Measurements from ENCODE around the gene ZNF710. TPM values are rescaled to one million over a fixed set of nuclear protein-coding genes. Genes with fewer than 3 reads are reported as not detected.

The ZNF710 gene
- polyA plus RNA-seq, 1 experiment, result 2.0 TPM

GRCh38 chr15:90058775-90059174, 57.7 kb downstream of the ZNF710 start:
- Histone ChIP-seq H3K36me3 (ENCODE audit: control insufficient read depth, insufficient read depth, low read length) (no peaks in the 10 kb centered on the region; the same call in 1 of the 2 replicates), H3K4me3 (ENCODE audit: low read depth, low read length) (no peak overlapping the region), H3K27me3 (ENCODE audit: control insufficient read depth, insufficient read depth, low read length) (no peaks in the 10 kb centered on the region)
- ChIA-PET CTCF (no interaction called here), POLR2A (no interaction called here)
- DNase-seq (ENCODE audit: low read depth), result no peak
- no peak for TF ChIP-seq CTCF (IDR thresholded peaks at IDR 0.05; ENCODE audit: insufficient read depth, low read depth, low read length)

- ChIA-PET POLR2A (no interaction called here), CTCF (no interaction called here)
- no peak overlapping the region for H3K4me3 ChIP-seq (ENCODE audit: low read depth, low read length)
- no peak for DNase-seq (ENCODE audit: low read depth)
- no peaks in the 10 kb centered on the region; the same call in 1 of the 2 replicates for H3K36me3 ChIP-seq (ENCODE audit: control insufficient read depth, insufficient read depth, low read length)
- H3K27me3 ChIP-seq (ENCODE audit: control insufficient read depth, insufficient read depth, low read length), result no peaks in the 10 kb centered on the region
- TF ChIP-seq CTCF (IDR thresholded peaks at IDR 0.05; ENCODE audit: insufficient read depth, low read depth, low read length), result no peak
Measured at GRCh38 chr15:90059208-90059985, 58.3 kb downstream of the ZNF710 start.

GRCh38 chr15:90060797-90061196, 59.7 kb downstream of the ZNF710 start:
- H3K27me3 ChIP-seq (ENCODE audit: control insufficient read depth, insufficient read depth, low read length), result no peaks in the 10 kb centered on the region
- POLR2A ChIA-PET, result no interaction called here
- no peaks in the 10 kb centered on the region; the same call in 1 of the 2 replicates for H3K36me3 ChIP-seq (ENCODE audit: control insufficient read depth, insufficient read depth, low read length)
- no peak for DNase-seq (ENCODE audit: low read depth)
- no peak overlapping the region for H3K4me3 ChIP-seq (ENCODE audit: low read depth, low read length)
- no peak for TF ChIP-seq CTCF (IDR thresholded peaks at IDR 0.05; ENCODE audit: insufficient read depth, low read depth, low read length)
- CTCF ChIA-PET, result interaction anchor here (1.1 to 1.2 kb wide), 2 partner anchors 155 to 186 kb away, joined by 3 to 4 read pairs; no protein-coding TSS in a partner anchor

- ChIA-PET CTCF (interaction anchor here (0.6 to 2.5 kb wide), 2 partner anchors 9 to 22 kb away, joined by 3 to 13 read pairs; no protein-coding TSS in a partner anchor), POLR2A (no interaction called here)
- no peaks in the 10 kb centered on the region; the same call in none of the 2 replicates for H3K36me3 ChIP-seq (ENCODE audit: control insufficient read depth, insufficient read depth, low read length)
- no peaks in the 10 kb centered on the region for H3K27me3 ChIP-seq (ENCODE audit: control insufficient read depth, insufficient read depth, low read length)
- TF ChIP-seq CTCF (IDR thresholded peaks at IDR 0.05; ENCODE audit: insufficient read depth, low read depth, low read length), result no peak
- DNase-seq (ENCODE audit: low read depth), result no peak
- no peak overlapping the region for H3K4me3 ChIP-seq (ENCODE audit: low read depth, low read length)
Measured at GRCh38 chr15:90062023-90062442, 60.9 kb downstream of the ZNF710 start.

GRCh38 chr15:90062462-90062932, 61.4 kb downstream of the ZNF710 start:
- H3K36me3 ChIP-seq (ENCODE audit: control insufficient read depth, insufficient read depth, low read length), result peaks cover 2% of the 10 kb centered on the region
- no peak for DNase-seq (ENCODE audit: low read depth)
- TF ChIP-seq CTCF (IDR thresholded peaks at IDR 0.05; ENCODE audit: insufficient read depth, low read depth, low read length), result no peak
- H3K27me3 ChIP-seq (ENCODE audit: control insufficient read depth, insufficient read depth, low read length), result no peaks in the 10 kb centered on the region
- no peak overlapping the region for H3K4me3 ChIP-seq (ENCODE audit: low read depth, low read length)
- ChIA-PET CTCF (interaction anchor here (0.6 to 2.5 kb wide), 2 partner anchors 9 to 22 kb away, joined by 3 to 13 read pairs; no protein-coding TSS in a partner anchor), POLR2A (no interaction called here)

Data from BJ (cell line).